Right renal cortex interstitium (tissue), 3 donors: ENCODE results near the gene EMC9. TPM values are rescaled to one million over a fixed set of nuclear protein-coding genes. Genes with fewer than 3 reads are reported as not detected.
A peak's percentile ranks its signal among the peaks of the same experiment; 100 is the strongest.
"Not testable (repeated sequence)": the region's sequence is repeated elsewhere in the genome, so short reads cannot be mapped to it uniquely, and the experiment has no call there.

Source experiments
- DNase-seq, 3 donors: peaks; one replicate each; pipeline ENCODE4 v3.0.0-alpha.2; 2013; ENCODE audit warnings: low read depth in 3 of 3, low spot score in 2 of 3
- polyA plus RNA-seq, 3 donors: library from polyadenylated mRNA; unstranded; fragments of 120-200 nt; gene quantifications; one replicate each; pipeline ENCODE4 v1.2.1, GENCODE V29; 2013; ENCODE audit not compliant: insufficient read length in 3 of 3

EMC9 gene
- polyA plus RNA-seq, 3 donors: 11.9 to 20.1 (median 15.3) TPM

DNA sequence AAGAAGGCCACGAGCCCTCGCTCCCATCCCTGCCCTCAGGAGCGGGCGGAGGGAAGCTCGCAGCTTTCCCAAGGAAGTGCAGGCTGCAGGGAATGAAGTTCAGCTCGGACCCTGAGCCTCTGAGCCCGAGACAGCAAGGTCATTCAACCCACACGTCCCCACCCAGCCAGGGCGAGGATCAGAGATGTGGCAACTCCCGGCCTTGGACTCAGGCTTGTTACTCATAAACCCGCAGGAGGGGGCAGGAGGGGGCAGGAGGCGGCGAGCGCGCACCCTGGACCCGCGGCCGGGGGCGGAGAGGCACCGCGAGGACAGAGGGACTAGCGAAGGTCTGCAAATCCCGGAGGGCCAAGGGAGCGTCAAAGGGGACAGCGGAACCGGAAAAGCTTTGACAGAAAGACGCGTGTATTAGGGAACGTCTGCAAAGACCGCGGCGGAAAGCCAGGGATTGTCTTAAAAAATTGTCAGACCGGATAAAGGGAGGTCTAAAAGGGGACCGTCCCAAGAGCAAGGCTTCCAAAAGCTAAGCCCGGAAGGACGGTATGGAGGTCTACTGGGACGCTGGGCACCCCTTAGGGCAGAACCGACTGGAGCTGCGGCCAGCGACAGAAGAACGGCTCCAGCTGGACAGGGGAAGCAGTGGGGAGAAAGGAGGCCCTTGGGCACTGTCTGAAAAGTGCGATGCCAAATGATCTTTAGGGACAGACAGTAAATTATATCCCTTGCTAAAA lies 27.4 kb downstream of the EMC9 start:
- peak in 2 of 3 donors; percentile 76 to 77 for DNase-seq

DNA sequence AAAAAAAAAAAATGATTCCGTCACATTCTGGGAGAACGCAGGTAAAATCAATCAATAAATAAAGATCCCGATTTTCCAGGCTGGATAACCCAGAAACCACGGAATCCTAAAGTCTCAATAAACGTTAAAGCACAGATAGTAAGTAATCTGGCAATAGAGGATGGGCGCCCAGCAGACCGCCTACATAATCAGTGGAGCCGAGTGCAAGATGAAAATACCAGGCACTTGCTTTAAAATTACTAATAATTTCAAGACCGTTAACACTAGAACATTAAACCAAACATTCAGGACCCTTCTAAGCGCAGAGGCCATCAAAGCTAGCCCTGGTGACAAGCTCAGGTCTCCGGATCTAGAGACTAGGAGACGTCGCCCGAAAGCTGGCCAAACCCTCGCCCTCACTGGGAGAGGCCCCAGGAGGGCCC lies 28.0 kb downstream of the EMC9 start:
- DNase-seq: no peak

DNA sequence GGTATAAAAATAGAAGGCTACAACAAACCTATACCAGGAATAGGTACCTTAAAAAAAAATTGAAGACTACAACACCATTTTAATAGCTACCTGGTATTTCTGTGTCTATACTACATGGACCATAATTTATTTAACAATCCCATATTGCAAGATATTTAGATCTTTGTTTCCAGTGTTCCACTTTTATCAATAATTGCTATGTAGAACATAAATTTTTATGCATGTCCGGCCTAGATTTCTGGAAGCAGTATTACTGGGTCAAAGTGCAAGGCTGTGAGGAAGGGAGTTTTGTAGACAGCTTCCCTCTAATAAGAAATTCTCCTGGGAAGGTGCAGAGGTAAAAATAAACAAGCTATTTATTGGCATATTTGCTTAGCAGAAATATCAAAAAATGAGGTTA lies 30.9 kb downstream of the EMC9 start:
- DNase-seq: no peak

DNA sequence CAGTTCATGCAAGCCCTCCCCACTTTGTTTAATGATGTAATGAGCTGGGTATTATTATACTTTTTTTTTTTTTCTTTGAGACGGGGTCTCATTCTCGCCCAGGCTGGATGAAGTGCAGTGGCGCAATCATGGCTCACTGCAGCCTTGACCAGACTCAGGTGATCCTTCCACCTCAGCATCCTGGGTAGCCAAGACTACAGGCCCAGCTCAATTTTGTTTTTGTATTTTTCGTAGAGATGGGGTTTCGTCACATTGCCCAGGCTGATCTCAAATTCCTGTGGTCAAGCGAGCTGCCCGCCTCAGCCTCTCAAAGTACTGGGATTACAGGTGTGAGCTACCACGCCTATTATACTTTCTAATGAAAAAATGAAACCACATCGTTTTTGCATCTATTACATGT lies 31.3 kb downstream of the EMC9 start:
- no peak for DNase-seq

DNA sequence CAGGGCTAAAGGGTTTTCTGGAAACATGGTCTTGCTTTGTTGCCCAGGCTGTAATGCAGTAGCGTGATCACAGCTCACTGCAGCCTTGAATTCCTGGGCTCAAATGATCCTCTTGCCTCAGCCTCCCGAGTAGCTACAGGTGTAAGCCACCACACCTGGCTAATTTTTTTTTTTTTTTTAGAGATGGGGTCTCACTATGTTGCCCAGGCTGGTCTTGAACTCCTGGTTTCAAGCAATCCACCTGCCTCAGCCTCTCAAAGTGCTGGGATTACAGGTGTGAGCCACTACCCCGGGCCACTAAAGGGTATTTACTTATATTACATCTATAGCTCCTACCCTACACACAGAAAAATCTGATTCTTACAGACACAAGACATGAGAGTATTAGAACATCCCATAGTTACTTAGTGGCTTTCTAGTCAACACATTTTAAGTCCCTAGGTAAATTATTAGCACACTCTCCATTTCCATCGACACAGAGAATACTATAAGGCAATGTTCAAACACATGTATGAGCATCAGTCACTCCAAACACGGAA lies 33.0 kb downstream of the EMC9 start:
- DNase-seq: no peak

DNA sequence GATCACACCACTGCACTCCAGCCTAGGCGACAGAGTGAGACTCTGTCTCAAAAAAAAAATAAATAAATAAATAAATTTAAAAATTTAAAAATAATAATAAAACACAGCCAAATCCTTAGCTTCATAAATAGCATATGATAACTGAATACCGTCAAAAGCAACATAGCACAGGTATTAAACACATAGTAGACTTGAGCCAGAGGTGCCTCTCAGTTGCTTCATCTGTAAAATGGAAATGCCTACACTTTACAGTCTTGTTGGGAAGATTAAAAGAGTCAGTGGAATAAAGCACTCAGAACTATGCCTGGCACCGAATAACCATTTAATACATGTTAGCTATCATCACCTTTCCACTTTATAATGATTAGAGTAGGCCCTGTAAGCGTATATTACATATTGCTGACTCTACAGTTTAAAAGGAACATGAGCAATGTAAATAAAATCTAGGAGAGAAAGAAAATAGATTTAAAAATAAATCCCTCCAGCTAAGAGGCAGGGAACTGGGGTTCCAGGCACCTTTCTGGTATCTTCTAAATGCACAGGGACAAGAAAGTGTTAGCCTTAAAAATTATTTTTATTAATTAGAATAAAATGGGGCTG lies 34.6 kb downstream of the EMC9 start:
- no peak for DNase-seq

DNA sequence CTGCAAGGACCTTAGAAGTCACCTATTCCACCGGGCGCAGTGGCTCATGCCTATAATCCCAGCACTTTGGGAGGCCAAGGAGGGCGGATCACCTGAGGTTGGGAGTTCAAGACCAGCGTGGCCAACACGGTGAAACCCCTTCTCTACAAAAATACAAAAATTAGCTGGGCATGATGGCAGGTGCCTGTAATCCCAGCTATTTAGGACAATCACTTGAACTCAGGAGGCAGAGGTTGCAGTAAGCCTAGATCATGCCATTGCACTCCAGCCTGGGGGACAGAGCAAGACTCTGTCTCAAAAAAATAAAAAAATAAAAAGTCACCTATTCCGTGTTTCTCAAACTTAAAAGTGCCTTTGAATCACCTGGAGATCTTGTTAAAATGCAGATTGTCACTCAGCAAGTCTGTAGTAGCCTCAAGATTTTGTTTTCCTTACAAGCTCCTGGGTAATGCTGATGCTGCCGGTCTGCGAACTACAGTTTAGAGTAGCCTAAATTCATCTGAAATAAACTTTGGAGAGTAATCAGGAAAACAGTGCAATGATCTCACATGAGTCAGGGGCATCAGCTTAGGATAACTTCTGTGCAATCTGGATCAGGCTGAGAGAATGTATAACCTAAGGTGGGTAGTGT lies 35.7 kb downstream of the EMC9 start:
- not testable (repeated sequence) for DNase-seq

DNA sequence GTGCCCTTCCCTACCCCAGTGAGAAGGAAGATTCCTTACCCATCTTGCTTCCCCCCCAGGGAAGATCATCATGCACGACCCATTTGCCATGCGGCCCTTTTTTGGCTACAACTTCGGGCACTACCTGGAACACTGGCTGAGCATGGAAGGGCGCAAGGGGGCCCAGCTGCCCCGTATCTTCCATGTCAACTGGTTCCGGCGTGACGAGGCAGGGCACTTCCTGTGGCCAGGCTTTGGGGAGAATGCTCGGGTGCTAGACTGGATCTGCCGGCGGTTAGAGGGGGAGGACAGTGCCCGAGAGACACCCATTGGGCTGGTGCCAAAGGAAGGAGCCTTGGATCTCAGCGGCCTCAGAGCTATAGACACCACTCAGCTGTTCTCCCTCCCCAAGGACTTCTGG lies 37.9 kb downstream of the EMC9 start:
- no peak for DNase-seq

DNA sequence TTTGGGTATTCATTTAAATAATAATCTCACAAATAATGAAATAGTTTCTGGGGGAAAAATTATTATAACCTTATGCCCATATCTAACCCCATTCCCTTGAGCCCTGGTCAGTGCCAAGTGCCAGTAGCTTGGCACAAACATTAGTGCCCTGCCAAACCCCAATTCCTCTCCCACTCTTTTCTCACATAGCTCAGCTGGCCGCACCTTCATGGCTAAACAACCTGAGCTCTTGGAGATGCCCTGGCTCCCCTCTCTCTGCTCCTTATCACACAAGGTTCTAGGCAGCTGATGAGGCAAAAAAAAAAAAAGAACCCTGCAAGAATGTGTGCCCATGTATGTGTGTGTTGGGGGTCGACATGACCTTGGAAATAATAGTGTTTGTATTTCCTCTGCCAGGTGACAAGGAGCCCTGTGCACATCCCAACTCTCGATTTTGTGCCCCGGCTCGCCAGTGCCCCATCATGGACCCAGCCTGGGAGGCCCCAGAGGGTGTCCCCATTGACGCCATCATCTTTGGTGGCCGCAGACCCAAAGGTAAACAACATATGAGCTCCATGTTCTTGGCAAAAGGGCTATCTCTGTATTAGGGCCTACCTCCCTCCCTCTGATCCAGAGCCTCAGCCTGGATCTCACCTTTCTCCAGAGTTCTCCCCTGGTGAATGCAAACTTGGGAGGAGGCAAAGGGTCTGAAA lies 38.9 kb downstream of the EMC9 start:
- no peak for DNase-seq

DNA sequence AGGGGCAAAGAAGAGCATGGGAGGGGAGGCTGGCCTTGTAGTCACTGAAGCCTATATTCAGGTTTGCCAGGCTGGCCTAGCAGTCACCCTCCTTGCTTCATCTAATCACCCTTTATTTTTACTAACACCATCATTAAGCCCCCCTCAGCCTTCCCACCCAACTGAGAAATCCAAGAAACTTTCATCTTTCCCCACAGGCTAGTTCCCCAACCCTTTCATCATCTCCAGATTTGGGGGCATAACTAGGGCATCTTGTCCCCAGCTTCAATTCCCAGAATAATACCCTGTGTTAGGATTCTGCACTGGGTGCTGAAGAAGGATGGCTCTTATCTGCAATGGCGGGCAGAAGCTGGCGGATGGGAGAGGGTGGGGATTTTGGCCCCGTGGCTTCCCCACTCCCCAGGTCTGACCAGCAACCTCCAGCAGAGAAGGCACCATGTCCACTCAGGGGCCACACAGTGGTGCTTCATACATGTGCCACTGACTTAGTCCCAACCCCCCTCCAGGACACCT lies 40.4 kb downstream of the EMC9 start:
- DNase-seq: no peak

DNA sequence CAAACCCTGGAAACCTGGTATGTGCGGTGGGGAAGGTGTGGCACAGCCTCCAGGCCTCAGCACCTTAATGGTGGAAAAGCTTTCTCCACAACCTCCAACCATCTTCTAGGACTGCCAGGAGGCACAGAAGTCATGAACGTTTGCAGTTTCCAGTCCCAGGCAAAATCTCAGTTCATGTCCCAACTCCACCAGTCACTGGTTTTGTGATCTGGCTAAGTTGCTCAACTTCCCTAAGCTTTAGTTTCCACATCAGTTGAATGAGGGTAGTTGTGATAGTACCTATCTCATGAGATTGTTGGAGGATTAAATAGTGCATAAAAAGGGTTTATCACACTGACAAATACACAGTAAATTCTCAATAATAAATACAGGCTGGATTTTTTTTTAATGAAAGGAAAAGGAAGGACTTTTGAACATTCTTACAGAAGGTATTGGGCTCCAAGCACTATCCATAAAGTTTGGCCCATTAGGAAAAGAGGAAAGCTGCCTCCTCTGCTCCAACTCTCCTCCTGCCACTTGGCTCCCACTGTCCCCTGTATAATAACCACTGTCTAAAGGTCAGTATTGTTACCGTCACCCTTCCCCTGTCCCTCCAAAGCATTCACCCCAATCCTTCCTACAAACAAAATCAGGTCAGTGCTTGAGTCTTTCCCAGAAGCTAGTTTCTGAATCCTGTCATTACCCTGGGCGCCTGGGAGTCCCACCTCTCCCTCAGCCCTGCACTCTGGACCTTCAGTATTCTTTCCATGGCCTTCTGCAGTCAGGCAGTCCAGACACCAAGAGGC lies 41.0 kb downstream of the EMC9 start:
- no peak for DNase-seq

DNA sequence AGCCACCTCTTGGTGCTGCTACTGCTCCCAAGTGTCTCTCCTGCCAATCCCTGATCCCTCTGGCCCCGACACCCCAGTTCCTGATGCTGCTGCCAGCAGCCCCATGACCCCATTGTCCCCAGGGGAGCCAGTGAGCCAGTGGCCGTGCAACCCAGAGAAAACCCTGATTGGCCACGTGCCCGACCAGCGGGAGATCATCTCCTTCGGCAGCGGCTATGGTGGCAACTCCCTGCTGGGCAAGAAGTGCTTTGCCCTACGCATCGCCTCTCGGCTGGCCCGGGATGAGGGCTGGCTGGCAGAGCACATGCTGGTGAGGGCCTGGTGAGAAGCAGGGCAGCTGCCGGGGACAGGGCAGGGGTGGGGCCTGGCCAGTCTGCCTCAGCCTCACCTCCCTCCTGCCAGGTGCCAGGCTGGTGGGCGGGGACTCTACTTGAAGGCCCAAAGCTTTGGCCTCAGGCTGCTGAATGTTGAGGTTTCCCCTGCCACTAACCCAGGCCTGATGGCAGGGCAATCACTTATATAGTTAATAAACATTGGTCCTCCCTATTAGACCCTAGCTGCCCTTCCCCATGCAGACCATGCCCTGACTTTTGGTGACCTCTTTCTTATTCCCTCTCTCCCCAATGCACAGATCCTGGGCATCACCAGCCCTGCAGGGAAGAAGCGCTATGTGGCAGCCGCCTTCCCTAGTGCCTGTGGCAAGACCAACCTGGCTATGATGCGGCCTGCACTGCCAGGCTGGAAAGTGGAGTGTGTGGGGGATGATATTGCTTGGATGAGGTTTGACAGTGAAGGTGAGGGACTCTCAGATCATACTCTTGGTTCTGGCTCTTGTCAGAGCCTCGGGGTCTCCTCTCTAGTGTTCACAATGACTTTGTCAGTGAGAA lies 42.2 kb downstream of the EMC9 start:
- no peak for DNase-seq

DNA sequence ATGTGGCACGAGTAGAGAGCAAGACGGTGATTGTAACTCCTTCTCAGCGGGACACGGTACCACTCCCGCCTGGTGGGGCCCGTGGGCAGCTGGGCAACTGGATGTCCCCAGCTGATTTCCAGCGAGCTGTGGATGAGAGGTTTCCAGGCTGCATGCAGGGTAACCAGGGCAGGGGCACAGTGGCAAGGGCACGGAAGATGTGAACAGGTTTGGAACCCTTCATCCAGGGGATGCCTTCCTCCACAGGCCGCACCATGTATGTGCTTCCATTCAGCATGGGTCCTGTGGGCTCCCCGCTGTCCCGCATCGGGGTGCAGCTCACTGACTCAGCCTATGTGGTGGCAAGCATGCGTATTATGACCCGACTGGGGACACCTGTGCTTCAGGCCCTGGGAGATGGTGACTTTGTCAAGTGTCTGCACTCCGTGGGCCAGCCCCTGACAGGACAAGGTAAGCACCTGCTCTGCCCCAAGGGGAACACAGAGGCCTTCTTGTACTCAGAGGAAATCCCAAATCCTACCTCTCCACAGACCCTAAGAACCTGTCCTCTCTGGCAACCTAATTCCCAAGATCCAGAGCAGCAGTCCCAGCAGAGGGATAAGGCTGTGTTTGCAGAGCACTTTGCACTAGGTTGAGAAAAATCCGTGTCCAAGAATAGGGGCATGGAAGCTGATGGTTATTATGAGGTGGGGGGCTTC lies 43.0 kb downstream of the EMC9 start:
- DNase-seq: no peak

DNA sequence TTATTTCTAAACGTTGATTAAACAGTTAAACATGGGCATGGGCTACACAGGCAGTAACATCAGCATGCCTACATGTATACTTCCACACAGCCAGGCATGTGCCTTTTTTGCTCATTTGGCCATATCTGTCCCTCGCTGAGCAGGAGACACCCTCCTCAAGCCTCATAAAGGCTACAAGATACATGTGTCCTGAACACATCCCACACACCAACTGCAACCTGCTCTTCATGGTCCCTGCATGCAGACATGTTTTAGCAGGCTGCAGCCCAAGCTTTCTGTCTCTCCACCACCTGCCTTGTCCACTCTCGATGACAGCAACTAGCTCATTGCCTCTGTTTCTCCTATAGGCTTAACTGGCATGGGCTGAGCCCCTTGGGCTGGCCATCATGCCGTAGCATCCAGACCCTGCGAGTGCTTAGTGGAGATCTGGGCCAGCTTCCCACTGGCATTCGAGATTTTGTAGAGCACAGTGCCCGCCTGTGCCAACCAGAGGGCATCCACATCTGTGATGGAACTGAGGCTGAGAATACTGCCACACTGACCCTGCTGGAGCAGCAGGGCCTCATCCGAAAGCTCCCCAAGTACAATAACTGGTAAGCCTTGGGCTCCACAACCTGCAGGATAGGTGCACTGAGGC lies 44.7 kb downstream of the EMC9 start:
- no peak for DNase-seq

DNA sequence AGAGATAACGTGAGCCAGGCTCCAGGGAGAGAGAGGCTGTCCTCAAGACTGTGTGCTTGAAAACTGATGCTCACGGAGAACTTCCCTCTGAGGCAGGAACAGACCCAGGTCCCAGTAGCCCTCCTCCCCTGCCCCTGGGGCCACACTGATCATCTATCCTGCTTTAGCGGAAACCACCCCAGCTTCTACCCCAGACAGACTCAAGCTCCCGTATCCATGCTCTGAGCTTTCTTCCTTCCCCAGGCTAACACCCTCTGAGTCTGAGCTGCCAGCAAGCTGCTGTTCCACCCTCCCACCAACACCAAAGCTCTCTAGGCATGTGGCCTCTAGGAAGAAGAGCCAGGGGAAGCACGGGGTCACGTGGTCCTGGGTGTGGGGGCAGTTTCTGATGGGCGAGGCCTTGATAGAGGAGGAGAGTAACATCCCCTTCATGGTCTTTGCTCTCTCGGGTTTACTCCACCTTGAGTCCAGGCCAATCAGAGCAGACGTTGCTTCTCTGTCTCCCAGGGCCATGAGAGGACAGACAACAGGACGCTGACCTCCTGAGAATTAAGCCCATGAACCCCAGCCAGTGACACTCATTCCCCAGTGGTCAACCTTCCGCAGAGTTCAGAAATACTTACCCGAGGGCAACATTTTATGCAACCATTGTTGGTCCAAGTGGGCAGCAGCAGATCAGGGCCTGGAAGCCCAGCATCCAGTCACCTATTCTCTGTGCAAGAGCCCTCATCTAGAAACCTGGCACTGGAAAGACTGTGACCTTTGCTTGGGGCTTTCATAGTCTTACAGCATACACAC lies 45.9 kb downstream of the EMC9 start:
- no peak for DNase-seq

DNA sequence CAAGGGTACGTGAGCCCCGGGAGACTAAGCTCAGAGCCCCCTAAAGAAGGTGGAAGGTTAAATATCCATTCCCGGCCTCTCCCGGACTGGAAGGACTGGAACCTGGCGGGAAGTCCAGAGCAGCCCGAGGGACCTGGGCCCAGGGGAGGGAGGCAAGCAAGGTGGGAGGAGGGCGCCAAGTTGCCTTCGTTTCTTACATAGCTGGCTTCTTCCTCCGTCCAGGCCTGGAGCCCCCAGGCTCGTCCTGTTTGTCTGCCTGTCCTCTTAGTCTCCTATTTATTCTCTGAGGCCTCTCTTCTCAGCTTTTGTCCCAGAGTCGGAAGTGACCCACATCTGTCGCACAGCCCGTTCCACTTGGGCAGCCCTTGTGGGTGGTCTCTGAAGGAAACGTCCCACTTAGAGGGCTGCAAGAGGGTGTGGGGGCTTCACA lies 46.5 kb downstream of the EMC9 start:
- DNase-seq: no peak
